H1 (cell line): ENCODE results near the gene PAXX. TPM values are rescaled to one million over a fixed set of nuclear protein-coding genes. Genes with fewer than 3 reads are reported as not detected.

ENCODE experiments used
- CTCF ChIA-PET: fragments of 300-600 bp; sonication (Branson Sonifier 250); formaldehyde crosslinking; loops from one replicate; lab custom pipeline; 2021; ENCODE audit not compliant: partially characterized antibody; lab: Charles Lee
- POLR2A ChIA-PET: fragments of 300-600 bp; sonication (Branson Sonifier 250); formaldehyde crosslinking; loops from one replicate; lab custom pipeline; 2021; ENCODE audit warnings: inconsistent platforms; ENCODE audit not compliant: partially characterized antibody; lab: Charles Lee
- DNase-seq, 2 experiments: peaks; one replicate each; pipeline versions ENCODE4 v3.0.0 to v3.0.0-alpha.2; 2010 to 2022; ENCODE audit warnings: low spot score in 2 of 2, low read depth in 1 of 2, mixed read lengths in 1 of 2
- FAIRE-seq: peaks from 2 replicates; lab custom pipeline; 2011; peaks lifted over from hg19 to GRCh38; lab: Jason Lieb, UNC
- H2AFZ ChIP-seq: 2 replicates; pipeline ENCODE4 v1.8.1; 2012; ENCODE audit warnings: low read length, inconsistent platforms
- H2AK5ac ChIP-seq: 2 replicates; pipeline ENCODE4 v1.6.1; 2013; ENCODE audit warnings: low read depth, low read length
- H2BK120ac ChIP-seq: replicated peaks from 2 replicates; pipeline ENCODE3; 2013; ENCODE audit warnings: low read depth, low read length, inconsistent platforms
- H2BK12ac ChIP-seq: 2 replicates; pipeline ENCODE4 v1.6.1; 2013; ENCODE audit warnings: low read depth, low read length
- H2BK15ac ChIP-seq: 2 replicates; pipeline ENCODE4 v1.6.1; 2013; ENCODE audit warnings: low read length
- H2BK20ac ChIP-seq: 2 replicates; pipeline ENCODE4 v1.6.1; 2013; ENCODE audit warnings: low read length
- H2BK5ac ChIP-seq: 2 replicates; pipeline ENCODE4 v1.6.1; 2013; ENCODE audit warnings: low read depth, low read length
- H3K14ac ChIP-seq: 2 replicates; pipeline ENCODE4 v1.6.1; 2013; ENCODE audit warnings: inconsistent platforms; ENCODE audit not compliant: insufficient read length
- H3K18ac ChIP-seq: 2 replicates; pipeline ENCODE4 v1.6.1; 2013; ENCODE audit warnings: low read length; ENCODE audit errors: extremely low read depth
- H3K23ac ChIP-seq: 2 replicates; pipeline ENCODE4 v1.6.1; 2013; ENCODE audit warnings: inconsistent platforms; ENCODE audit not compliant: insufficient read length
- H3K23me2 ChIP-seq: 2 replicates; pipeline ENCODE4 v1.6.1; 2013; ENCODE audit warnings: low read depth, low read length
- H3K27ac ChIP-seq: 2 replicates; pipeline ENCODE4 v1.6.1; 2011; ENCODE audit warnings: low read depth, low read length, inconsistent platforms
- H3K27me3 ChIP-seq, 4 experiments: replicated peaks in 1 of 4; 1 replicate in 1 of 4; 2 replicates in 3 of 4; pipeline versions ENCODE4 v1.6.1 to v1.8.1; 2011 to 2013; ENCODE audit warnings: low read length in 3 of 4, mild to moderate bottlenecking in 3 of 4, inconsistent platforms in 2 of 4, mixed read lengths in 2 of 4, moderate library complexity in 1 of 4; ENCODE audit not compliant: control insufficient read depth in 3 of 4, insufficient read depth in 3 of 4; ENCODE audit errors: extremely low read depth in 1 of 4
- H3K36me3 ChIP-seq, 4 experiments: 2 replicates each; pipeline versions ENCODE4 v1.6.1 to v1.8.1; 2011 to 2013; ENCODE audit warnings: mild to moderate bottlenecking in 4 of 4, low read length in 3 of 4, moderate library complexity in 2 of 4, control low read depth in 1 of 4, inconsistent platforms in 1 of 4; ENCODE audit not compliant: insufficient read depth in 4 of 4, control insufficient read depth in 2 of 4
- H3K4ac ChIP-seq: replicated peaks from 2 replicates; pipeline ENCODE3; 2013; ENCODE audit warnings: low read length, low read depth, mixed read lengths, inconsistent platforms; ENCODE audit not compliant: insufficient read length
- H3K4me1 ChIP-seq, 4 experiments: replicated peaks in 1 of 4; 1 replicate in 1 of 4; 2 replicates in 3 of 4; pipeline versions ENCODE4 v1.6.1 to v1.8.1; 2011 to 2013; ENCODE audit warnings: low read length in 3 of 4, inconsistent platforms in 2 of 4, mixed read lengths in 1 of 4; ENCODE audit not compliant: insufficient read depth in 4 of 4, control insufficient read depth in 3 of 4
- H3K4me2 ChIP-seq, 2 experiments: 2 replicates each; pipeline versions ENCODE4 v1.6.1 to v1.8.1; 2011 to 2013; ENCODE audit warnings: low read depth in 2 of 2, low read length in 2 of 2, control low read depth in 1 of 2, inconsistent platforms in 1 of 2, mild to moderate bottlenecking in 1 of 2; ENCODE audit not compliant: insufficient read depth in 1 of 2
- H3K4me3 ChIP-seq, 4 experiments: fragments of 200-600, 300-600 bp in 1 of 4; sonication (generic), shearing (Covaris generic), sonication (Bioruptor Twin) in 1 of 4; 2 replicates each; pipeline versions ENCODE4 v1.5.1 to v1.8.1; 2011 to 2016; ENCODE audit warnings: low read length in 4 of 4, low read depth in 3 of 4, control low read depth in 2 of 4, inconsistent platforms in 2 of 4, mild to moderate bottlenecking in 2 of 4, mixed read lengths in 1 of 4, moderate library complexity in 1 of 4; ENCODE audit not compliant: insufficient read depth in 2 of 4; ENCODE audit errors: extremely low read depth in 1 of 4
- H3K56ac ChIP-seq: replicated peaks from 2 replicates; pipeline ENCODE3; 2013; ENCODE audit warnings: low read depth, mild to moderate bottlenecking, mixed read lengths, low read length, inconsistent platforms; ENCODE audit not compliant: insufficient read length
- H3K79me1 ChIP-seq: 2 replicates; pipeline ENCODE4 v1.6.1; 2013; ENCODE audit warnings: low read depth, low read length, control low read depth
- H3K79me2 ChIP-seq, 2 experiments: 2 replicates each; pipeline versions ENCODE4 v1.6.1 to v1.8.1; 2012 to 2013; ENCODE audit warnings: low read length in 2 of 2, mild to moderate bottlenecking in 2 of 2, inconsistent platforms in 1 of 2; ENCODE audit not compliant: insufficient read depth in 2 of 2, control insufficient read depth in 1 of 2
- H3K9ac ChIP-seq, 4 experiments: replicated peaks in 1 of 4; 1 replicate in 1 of 4; 2 replicates in 3 of 4; pipeline versions ENCODE4 v1.6.1 to v1.8.1; 2011 to 2013; ENCODE audit warnings: low read depth in 3 of 4, low read length in 3 of 4, control low read depth in 2 of 4, mild to moderate bottlenecking in 2 of 4, moderate library complexity in 2 of 4, inconsistent platforms in 1 of 4; ENCODE audit errors: extremely low read depth in 1 of 4
- H3K9me3 ChIP-seq, 2 experiments: 2 replicates each; pipeline versions ENCODE4 v1.6.1 to v1.8.1; 2012 to 2013; ENCODE audit warnings: mild to moderate bottlenecking in 2 of 2, moderate library complexity in 2 of 2, control low read depth in 1 of 2, inconsistent platforms in 1 of 2, low read depth in 1 of 2, low read length in 1 of 2, mixed read lengths in 1 of 2; ENCODE audit not compliant: insufficient read depth in 2 of 2
- H4K20me1 ChIP-seq, 2 experiments: replicated peaks in 1 of 2; 2 replicates each; pipeline versions ENCODE3 to v1.8.1; 2011 to 2013; ENCODE audit warnings: inconsistent platforms in 2 of 2, low read length in 2 of 2, mild to moderate bottlenecking in 1 of 2; ENCODE audit not compliant: insufficient read depth in 2 of 2, control insufficient read depth in 1 of 2
- H4K5ac ChIP-seq: 2 replicates; pipeline ENCODE4 v1.6.1; 2013; ENCODE audit warnings: low read length, low read depth, mixed read lengths, inconsistent platforms; ENCODE audit not compliant: insufficient read length
- H4K8ac ChIP-seq: 2 replicates; pipeline ENCODE4 v1.8.0; 2013; ENCODE audit warnings: mild to moderate bottlenecking, moderate library complexity, low read length, inconsistent platforms; ENCODE audit not compliant: insufficient read depth; ENCODE audit errors: extremely low read depth
- H4K91ac ChIP-seq: replicated peaks from 2 replicates; pipeline ENCODE3; 2013; ENCODE audit warnings: low read length, mixed read lengths, inconsistent platforms; ENCODE audit not compliant: insufficient read length
- CREB1 ChIP-seq: IDR thresholded peaks from 2 replicates; pipeline ENCODE4 v1.6.1; 2012; ENCODE audit warnings: inconsistent platforms
- KDM1A ChIP-seq: fragments of 200-600, 300-600 bp; sonication (generic); IDR thresholded peaks from 2 replicates; pipeline ENCODE4 v1.7.1; 2016; ENCODE audit warnings: mild to moderate bottlenecking, low read length, borderline replicate concordance
- KDM4A ChIP-seq: IDR thresholded peaks from one replicate; pipeline ENCODE4 v1.7.1; 2012; ENCODE audit warnings: low read depth, mild to moderate bottlenecking, moderate library complexity, low read length, inconsistent platforms; ENCODE audit not compliant: severe bottlenecking
- KDM5A ChIP-seq: fragments of 200-600 bp; IDR thresholded peaks from 2 replicates; pipeline ENCODE4 v1.7.1; 2012; ENCODE audit warnings: mild to moderate bottlenecking, low read length, inconsistent platforms, mixed read lengths
- POLR2A ChIP-seq, 2 experiments: IDR thresholded peaks; 1 replicate in 1 of 2; 2 replicates in 1 of 2; pipeline ENCODE4 v1.6.1; 2011; ENCODE audit warnings: low read depth in 2 of 2, low read length in 2 of 2, mild to moderate bottlenecking in 2 of 2; ENCODE audit errors: control extremely low read depth in 1 of 2
- SP2 ChIP-seq: IDR thresholded peaks from 2 replicates; pipeline ENCODE4 v1.6.1; 2012; ENCODE audit warnings: mild to moderate bottlenecking, low read length, inconsistent platforms
- SP4 ChIP-seq: IDR thresholded peaks from 2 replicates; pipeline ENCODE4 v1.6.1; 2012; ENCODE audit warnings: low read length, inconsistent platforms
- WGBS, 2 experiments: shearing (Covaris generic) in 1 of 2; methylation state at CpG; one replicate each; pipeline versions ENCODE4 v1.1.6 to v1.1.7; 2013 to 2015; ENCODE audit warnings: low lambda C conversion rate in 2 of 2, mixed read lengths in 2 of 2, inconsistent platforms in 1 of 2, low coverage in 1 of 2, missing lambda C conversion rate in 1 of 2; ENCODE audit not compliant: insufficient replicate concordance in 2 of 2, insufficient coverage in 1 of 2, insufficient read length in 1 of 2; ENCODE audit errors: extremely low coverage in 1 of 2, missing lambda C conversion rate in 1 of 2; 5-methylcytosine and 5-hydroxymethylcytosine counted together
- polyA plus RNA-seq, 7 experiments: library from polyadenylated mRNA; depleted of rRNA in 3 of 7; stranded (reverse) in 5 of 7; unstranded in 2 of 7; fragments of >200 nt in 5 of 7; fragments of 200-250 nt in 2 of 7; gene quantifications; 1 replicate in 5 of 7; 2 replicates in 1 of 7; 4 replicates in 1 of 7; pipeline versions ENCODE4 v1.2.1 to v1.2.3, GENCODE V29; 2011 to 2013; ENCODE audit warnings: missing spikeins in 2 of 7, mixed read lengths in 2 of 7
- total RNA-seq: library from RNA; stranded (reverse); fragmentation: NEBNext Ultra II Directional; extraction: Animal tissue kit (Norgen Biotek cat#: 25700); gene quantifications from 2 replicates; pipeline ENCODE4 v1.2.1, GENCODE V29; 2021

Gene PAXX
- total and polyA plus RNA-seq, 2 of the 8 experiments (the other 6 are each of a cell fraction or from before 2014, with no cell fraction given), result 43.4 to 45.9 TPM

DNA sequence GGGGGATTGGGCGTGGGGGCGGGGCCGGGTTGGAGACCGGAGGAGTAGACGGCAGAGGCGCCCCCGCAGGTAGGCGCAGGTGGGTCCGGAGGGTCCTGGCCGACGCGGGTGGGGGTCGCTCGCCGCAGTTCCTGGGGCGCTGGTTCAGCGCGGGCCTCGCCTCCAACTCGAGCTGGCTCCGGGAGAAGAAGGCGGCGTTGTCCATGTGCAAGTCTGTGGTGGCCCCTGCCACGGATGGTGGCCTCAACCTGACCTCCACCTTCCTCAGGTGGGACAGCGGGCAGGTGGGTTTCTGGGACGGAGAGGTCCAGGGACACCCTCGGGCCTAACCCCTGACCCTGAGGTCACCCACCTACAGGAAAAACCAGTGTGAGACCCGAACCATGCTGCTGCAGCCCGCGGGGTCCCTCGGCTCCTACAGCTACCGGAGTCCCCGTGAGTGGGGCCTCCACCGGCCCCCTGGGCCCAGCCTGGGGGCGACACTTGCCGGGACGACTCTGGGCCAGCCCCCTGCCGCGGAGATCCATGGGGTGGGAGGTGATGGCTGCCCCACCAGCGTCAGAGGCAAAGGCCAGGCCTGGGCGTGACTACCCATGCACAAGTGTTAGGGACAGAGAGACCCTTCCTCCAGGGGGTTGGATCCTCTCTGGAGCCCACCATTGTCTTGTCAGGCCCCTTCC lies 13.2 kb upstream of the PAXX start:
- H3K23me2 ChIP-seq, result peaks cover 10% of the 10 kb centered on the region; the same call in 1 of the 2 replicates
- H2AFZ ChIP-seq, result no peak overlapping the region
- no peak overlapping the region for H3K23ac ChIP-seq
- WGBS, 2 experiments, result 62% methylated on average over 23 of the region's 41 CpGs; no CpG with 5 or more reads in 1 of the 2 experiments
- H3K4me3 ChIP-seq, result peak overlapping the region in 1 of 4 experiments; percentile 42; a peak in 1 of 8 replicates
- no peaks in the 10 kb centered on the region for H3K79me1 ChIP-seq
- H2BK120ac ChIP-seq, result no peak overlapping the region
- H4K5ac ChIP-seq, result no peak overlapping the region
- H3K4ac ChIP-seq, result no peak overlapping the region
- H2BK20ac ChIP-seq, result no peak overlapping the region
- ChIA-PET POLR2A (interaction anchor here (0.9 to 1.0 kb wide), 2 partner anchors 17 to 19 kb away, joined by 3 read pairs; partner anchors contain the start of gene CLIC3), CTCF (interaction anchor here (0.6 to 5.6 kb wide), 9 partner anchors 10 to 136 kb away, joined by 3 to 41 read pairs (median 5); partner anchors contain the start of gene PAXX)
- peak overlapping the region; percentile 19; the same call in 1 of the 2 replicates for H3K18ac ChIP-seq
- H3K14ac ChIP-seq, result no peak overlapping the region
- peaks cover 0 to 3% of the 10 kb centered on the region in 2 experiments for H4K20me1 ChIP-seq
- peak overlapping the region; percentile 2 for H4K91ac ChIP-seq
- DNase-seq, result no peak
- peak overlapping the region; percentile 81; the same call in 1 of the 2 replicates for H4K8ac ChIP-seq
- peaks cover 0 to 11% (median 8%) of the 10 kb centered on the region in 4 experiments; a peak in 4 of 7 replicates for H3K27me3 ChIP-seq
- no peak overlapping the region for H2BK12ac ChIP-seq
- H3K79me2 ChIP-seq, result no peaks in the 10 kb centered on the region
- no peak overlapping the region for H3K9ac ChIP-seq
- H2AK5ac ChIP-seq, result no peak overlapping the region
- H2BK5ac ChIP-seq, result no peak overlapping the region
- H3K4me2 ChIP-seq, result peak overlapping the region; percentile 69 to 71
- FAIRE-seq, result no peak
- H3K56ac ChIP-seq, result no peak overlapping the region
- no peak overlapping the region for H3K27ac ChIP-seq
- H3K36me3 ChIP-seq, result no peaks in the 10 kb centered on the region
- peak overlapping the region; percentile 61; the same call in 1 of the 2 replicates for H2BK15ac ChIP-seq
- H3K9me3 ChIP-seq, result no peaks in the 10 kb centered on the region
- H3K4me1 ChIP-seq, result peaks cover 0 to 12% (median 5%) of the 10 kb centered on the region in 4 experiments; a peak in 5 of 7 replicates
- TF ChIP-seq SP4 (no peak), KDM5A (no peak), KDM1A (no peak), SP2 (no peak), KDM4A (no peak), POLR2A (IDR thresholded peaks at IDR 0.05; ENCODE audit: control extremely low read depth in 1 of 2, low read depth in 2 of 2, low read length in 2 of 2) (no peak), CREB1 (no peak)
